ENCODE results near the gene HPDL.
A peak's percentile ranks its signal among the peaks of the same experiment; 100 is the strongest.
"Not testable (repeated sequence)": the region's sequence is repeated elsewhere in the genome, so short reads cannot be mapped to it uniquely, and the experiment has no call there.

Gene HPDL

DNA sequence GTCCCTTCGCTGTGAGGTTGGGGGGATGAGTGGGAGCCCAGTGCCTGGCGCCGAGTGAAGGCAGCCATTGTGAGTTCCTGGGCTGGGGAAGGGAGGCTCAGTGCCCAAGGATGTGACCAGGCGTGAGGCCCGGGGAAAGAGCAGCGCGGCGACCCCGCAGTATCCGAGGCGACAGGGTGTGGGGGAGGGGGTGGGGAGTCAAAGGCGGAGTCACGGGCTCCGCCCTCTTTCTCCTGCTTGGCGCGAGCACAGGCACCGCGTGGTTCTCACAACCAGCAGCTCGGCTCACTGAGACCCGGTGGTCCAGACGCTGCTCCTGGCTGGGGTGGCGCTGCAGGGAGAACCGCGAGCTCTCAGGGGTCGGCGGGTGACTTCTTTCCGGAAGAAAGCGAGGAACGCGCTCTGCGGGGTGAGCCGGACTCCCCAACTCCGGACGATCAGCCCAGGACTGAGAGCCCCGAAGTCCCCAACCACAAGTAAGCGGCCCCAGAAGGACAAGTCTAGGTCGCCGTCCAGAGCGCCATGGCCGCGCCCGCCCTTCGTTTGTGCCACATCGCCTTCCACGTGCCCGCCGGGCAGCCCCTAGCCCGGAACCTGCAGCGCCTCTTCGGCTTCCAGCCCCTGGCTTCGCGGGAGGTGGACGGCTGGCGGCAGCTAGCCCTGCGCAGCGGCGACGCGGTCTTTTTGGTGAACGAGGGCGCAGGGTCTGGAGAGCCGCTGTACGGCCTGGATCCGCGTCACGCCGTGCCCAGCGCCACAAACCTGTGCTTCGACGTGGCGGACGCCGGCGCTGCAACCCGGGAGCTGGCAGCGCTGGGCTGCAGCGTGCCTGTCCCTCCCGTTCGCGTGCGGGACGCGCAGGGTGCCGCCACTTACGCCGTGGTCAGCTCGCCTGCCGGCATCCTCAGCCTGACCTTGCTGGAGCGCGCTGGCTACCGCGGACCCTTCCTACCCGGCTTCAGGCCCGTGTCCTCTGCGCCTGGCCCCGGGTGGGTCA lies at the start of gene HPDL:
Gene HPDL, plus strand, starts transcription at position 269 of the 997 bp plus-strand sequence. Its CDS starts 254 bp downstream, at position 523.
- no peak for DNase-seq (ENCODE audit: low read depth, low spot score)

DNA sequence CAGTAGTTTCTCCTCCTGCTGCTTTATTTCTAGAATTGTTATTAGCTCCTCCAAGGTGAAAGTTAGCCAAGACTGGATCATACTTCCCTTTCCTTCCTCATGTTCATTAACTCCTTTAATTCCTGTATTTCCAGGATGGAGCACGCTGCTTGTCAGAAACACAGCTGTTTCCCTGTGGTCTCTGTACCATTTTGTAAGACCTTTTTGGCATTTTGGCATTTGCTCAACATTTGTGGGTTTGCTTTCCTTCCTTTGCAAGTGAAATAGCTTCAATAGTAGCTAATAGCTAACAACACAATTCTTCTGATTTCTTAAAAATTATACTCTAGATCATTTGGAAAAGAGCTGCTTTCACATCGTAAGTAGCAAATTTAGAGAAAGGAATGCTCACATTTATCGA lies 44.3 kb upstream of the HPDL start:
- no peak for DNase-seq (ENCODE audit: low read depth, low spot score)

GRCh38 chr1:45284858-45285257 lies 41.8 kb upstream of the HPDL start:
- DNase-seq (ENCODE audit: low read depth, low spot score): not testable (repeated sequence)

DNA sequence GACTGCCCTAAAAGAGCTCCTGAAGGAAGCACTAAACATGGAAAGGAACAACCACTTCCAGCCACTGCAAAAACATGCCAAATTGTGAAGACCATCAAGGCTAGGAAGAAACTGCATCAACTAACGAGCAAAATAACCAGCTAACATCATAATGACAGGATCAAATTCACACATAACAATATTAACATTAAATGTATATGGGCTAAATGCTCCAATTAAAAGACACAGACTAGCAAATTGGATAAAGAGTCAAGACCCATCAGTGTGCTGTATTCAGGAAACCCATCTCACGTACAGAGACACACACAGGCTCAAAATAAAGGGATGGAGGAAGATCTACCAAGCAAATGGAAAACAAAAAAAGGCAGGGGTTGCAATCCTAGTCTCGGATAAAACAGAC lies 40.2 kb upstream of the HPDL start:
- not testable (repeated sequence) for DNase-seq (ENCODE audit: low read depth, low spot score)

GRCh38 chr1:45291002-45291401 lies 35.7 kb upstream of the HPDL start:
- DNase-seq (ENCODE audit: low read depth, low spot score): not testable (repeated sequence)

DNA sequence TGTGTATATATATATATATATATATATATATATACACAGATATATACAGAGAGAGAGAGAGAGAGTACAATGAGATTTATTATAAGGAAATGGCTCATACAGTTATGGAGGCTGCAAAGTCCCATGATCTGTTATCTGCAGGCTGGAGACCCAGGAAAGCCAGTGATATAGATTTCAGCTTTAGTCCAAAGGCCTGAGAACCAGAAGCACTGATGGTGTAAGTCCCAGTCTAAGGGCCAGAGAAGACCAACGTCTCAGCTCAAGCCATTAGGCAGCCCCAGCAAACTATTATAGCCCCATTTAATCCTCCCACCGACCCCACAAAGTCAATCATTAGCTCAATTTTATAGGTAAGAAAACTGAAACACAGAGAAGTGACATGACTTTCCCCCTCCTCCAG lies 35.0 kb upstream of the HPDL start:
- DNase-seq (ENCODE audit: low read depth, low spot score): no peak

DNA sequence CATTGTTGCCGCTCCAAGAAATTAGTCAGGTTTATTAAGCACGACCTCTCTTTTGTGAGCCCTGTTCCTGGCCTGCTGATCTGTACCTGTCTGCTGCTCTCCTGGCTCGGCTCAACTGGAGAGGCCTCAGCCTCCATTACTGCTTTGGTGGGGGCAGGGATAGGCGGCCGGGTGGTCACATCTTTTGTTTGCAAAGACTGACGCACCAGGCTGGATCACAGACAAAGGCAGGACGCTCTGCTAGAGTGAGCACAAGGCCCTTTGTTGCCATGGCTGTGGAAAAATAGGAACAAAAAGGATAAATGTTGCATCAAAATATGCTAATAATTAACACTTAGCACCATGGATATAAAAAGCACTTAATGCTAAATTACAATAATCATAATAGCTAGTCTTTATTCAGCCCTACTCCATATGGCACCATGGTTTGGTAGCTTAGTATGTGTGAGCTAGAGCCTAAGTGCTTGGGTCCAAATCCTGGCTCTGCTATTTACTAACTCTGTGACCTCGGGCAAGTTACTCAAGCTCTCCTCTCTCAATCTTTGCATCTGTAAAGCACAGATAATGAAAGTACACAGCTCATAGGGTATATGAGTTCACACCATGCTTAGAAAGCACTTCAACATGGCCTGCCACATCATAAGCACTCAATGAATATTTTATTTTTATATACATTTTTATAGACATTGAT lies 28.9 kb upstream of the HPDL start:
- no peak for DNase-seq (ENCODE audit: low read depth, low spot score)

DNA sequence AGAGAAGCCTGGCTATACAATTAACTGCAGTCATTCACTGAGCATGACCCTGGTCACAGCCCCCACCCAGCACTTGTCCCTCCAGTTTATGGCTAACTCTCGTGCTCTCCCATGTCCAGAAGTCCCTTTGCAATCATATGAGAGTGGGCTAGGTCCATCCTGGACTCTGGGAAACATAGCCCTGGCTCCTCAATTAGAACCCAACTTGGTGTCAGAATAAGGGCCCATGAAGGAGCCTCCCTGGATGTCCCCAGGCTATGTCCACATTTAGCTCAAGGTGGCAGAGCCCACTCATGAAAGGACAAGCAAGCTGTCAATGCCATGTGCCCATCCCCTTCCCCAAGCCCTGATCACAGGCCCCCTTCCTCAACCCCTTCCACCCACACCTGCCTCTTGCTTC lies 27.4 kb upstream of the HPDL start:
- no peak for DNase-seq (ENCODE audit: low read depth, low spot score)

GRCh38 chr1:45299981-45300668 lies 26.6 kb upstream of the HPDL start:
- DNase-seq (ENCODE audit: low read depth, low spot score): no peak

DNA sequence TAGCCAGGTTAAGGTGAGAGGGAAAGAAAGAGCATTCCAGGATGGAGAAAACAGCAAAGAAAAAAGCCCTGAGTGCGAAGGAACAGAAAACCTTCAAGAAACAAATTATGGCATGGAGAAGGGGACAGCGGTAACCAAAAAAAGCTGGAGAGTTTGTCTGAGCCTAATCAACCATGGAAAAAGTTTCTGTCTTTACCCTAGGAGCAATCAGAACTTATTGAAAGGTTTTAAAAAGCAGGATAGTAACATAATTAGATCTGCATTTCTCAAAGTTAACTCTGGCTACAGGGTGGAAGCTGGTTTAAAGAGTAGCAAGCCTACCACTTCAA lies 26.1 kb upstream of the HPDL start:
- no peak for DNase-seq (ENCODE audit: low read depth, low spot score)

DNA sequence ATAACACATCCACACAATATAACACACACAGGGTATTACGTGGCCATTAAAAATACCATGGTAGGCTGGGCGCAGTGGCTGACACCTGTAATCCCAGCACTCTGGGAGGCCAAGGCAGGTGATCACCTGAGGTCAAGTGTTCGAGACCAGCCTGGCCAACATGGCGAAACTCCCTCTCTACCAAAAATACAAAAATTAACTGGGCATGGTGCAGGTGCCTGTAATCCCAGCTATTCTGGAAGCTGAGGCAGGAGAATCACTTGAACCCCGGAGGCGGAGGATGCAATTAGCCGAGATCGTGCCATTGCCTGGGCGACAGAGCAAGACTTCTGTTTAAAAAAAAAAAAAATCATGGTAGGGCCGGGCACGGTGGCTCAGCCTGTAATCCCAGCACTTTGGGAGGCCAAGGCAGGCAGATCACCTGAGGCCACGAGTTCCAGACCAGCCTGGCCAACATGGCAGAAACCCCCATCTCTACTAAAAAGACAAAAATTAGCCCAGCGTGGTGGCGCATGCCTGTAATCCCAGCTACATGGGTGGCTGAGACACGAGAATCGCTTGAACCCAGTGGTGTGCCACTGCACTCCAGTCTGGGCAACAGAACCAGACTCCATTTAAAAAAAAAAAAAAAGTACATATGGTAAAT lies 24.1 kb upstream of the HPDL start:
- DNase-seq (ENCODE audit: low read depth, low spot score): no peak

DNA sequence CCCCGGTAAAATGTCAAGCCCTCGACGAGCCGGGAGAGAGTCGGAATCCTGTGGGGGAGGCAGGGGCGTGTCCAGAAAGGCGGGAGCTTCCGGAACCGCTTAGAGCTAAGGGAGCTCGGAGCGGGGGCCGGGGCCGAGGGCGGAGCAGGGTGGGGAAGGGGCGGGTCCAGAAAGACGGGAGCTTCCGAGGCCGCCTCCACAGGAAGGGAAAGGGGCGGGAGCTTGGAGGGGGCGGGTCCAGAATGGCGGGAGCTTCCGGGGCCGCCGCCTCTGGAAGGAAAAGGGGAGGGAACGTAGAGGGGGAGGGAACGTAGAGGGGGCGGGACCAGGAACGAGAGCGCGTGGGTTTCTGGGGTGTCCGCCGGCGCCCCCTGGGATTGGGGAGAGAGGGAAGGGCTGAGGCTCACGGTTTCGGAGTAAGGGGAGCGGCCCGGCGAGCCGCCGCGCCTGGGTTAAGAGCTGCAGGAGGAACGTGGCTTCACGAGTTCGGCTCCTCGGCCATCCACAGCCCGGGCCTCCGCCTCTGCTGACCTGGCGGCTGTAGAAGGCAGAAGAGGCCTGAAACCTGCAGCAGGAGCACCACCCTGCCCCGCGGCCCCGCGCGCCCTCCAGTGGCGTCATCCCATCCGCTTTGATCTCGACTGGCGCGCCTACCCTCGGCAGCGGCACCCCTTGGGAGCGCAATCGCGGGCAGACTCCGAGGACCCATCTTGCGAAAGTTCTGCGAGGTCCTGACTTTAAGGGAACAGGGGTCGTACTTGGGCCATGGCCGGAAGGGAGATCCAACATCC lies 23.0 kb upstream of the HPDL start:
- peak; percentile 93 for DNase-seq (ENCODE audit: low read depth, low spot score)

DNA sequence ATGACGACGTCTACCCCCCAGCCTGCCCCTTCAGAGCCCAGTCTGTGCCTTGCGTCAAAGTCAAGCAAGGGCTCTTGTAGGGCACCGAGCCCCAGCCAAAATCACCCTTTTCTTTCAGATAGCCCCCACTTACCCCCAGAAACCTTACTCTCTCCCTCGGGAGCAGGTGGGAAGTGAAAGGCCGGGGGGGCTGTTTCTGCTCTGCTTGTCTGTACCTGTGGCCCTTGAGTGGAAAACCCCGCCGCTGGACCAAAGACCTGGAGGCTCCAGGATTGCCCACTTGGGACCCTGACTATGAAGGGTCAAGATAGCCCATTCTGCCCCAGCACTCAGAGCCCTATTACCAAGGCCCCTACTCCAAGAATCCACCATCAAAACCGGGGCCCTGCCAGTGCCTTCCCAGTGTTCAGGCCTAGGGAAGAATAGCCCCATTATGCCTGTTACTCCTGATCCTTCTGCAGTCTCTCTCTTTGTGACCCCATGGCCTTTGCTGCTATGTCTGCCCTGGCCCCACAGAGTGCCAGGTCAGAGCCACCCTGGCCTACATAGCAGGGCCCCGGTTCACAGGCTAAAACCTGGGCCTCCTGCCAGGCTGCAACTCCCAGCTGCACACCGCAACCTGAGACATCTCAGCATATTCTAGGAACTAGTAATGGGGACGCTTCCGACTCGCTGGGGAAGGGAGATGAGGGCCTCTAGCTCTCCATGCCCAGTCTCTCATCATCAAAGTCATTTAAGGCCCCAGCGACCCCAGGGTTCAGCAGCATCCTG lies 22.2 kb upstream of the HPDL start:
- DNase-seq (ENCODE audit: low read depth, low spot score): no peak

GRCh38 chr1:45305231-45305630 lies 21.5 kb upstream of the HPDL start:
- DNase-seq (ENCODE audit: low read depth, low spot score): no peak

DNA sequence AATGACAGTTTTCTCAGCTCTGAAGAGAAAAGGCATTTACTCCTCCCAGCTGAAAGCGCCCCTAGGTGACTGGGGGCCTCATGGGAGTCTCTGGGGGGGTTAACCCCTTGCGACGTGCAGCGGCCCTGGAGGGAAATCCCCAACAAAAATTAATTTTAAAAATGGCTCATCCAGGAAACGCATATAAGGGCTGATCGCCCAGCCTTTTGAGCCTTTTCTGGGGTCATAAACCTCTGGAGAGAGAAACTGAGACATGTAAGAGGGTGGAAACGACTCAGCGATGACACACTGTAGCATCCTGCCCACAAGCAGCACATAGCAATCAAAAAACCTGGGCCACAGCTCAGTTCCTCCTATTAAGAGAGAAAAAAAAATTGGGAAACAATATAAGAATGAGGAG lies 20.4 kb upstream of the HPDL start:
- DNase-seq (ENCODE audit: low read depth, low spot score): no peak

DNA sequence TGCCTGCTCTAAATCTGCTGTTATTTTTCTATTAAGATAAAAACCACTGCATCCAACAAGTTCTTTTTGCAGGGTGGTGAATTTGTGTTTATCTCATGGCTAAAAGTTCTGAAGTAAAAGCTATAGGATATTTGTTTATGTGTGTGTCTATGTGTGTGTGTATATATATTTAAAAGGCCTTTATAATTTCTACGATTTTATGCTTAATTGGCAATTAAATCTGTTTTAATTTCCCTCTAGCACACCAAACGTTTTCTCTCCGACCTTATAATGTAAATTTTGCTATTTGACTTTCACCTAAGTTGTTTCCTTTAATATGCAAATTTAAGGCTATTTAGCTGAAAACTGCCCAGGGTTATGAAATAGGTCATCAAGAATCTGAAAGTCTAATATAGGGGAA lies 19.8 kb upstream of the HPDL start:
- DNase-seq (ENCODE audit: low read depth, low spot score): no peak

DNA sequence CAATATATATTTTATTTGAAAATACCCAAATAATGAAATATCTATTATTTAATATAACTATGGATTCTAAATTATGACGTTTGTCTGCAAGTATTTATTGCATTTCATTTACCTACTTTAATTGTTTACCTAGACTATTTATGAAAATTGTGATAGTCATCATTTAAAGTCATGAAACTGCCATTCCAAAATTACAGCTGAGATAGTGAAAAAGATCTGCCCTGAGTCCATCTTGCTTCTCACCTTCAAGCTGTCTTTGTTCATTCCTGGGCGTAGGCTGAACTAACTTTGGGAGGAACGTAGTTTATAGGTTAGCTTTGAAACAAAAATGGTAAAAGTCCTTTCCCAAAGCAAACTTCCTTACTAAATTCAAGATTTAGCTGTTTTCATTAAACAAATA lies 12.4 kb upstream of the HPDL start:
- DNase-seq (ENCODE audit: low read depth, low spot score): no peak

DNA sequence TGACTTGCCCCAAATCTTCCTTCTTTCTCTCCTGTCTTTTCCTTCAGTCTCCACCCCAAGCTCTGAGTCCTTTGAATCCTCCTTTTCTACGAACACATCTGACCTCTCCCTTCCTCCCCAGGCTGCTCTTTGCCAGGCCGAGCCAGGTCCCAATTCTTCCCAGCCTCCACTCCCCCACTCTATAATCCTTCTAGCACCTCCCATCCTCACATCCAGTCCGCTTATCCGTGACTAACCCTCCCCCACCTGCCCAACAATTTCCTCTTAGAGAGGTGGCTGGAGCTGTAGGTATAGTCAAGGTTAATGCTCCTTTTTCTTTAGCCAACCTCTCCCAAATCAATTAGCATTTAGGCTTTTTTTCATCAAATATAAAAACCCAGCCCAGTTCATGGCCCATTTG lies 9.5 kb upstream of the HPDL start:
- no peak for DNase-seq (ENCODE audit: low read depth, low spot score)

DNA sequence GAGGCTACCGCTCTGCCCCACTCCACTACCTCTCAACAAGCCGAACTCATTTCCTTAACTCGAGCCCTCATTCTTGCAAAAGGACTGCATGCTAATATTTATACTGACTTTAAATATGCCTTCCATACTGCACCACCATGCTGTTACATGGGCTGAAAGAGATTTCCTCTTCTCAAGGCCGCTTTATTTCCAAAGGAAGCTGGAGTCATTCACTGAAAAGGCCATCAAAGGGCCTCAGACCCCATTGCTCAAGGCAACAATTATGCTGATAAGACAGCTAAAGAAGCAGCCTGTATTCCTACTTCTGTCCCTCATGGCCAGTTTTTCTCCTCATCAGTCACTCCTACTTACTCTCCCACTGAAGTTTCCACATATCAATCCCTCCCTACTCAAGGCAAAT lies 6.9 kb upstream of the HPDL start:
- no peak for DNase-seq (ENCODE audit: low read depth, low spot score)

DNA sequence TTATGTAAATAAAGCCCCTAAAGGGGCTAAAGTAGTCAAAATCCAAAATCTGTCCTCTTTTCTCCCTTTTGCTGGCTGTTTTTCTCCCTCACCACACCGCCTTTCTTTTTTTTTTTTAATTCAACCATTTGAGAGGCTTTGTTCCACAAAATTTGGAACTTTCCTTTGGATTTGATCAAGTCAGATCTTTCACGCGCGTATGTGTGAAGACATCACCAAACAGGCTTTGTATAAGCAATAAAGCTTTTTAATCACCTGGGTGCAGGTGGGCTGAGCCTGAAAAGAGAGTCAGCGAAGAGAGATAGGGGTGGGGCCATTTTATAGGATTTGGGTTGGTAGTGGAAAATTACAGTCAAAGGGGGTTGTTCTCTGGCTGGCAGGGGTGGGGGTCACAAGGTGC lies 5.3 kb upstream of the HPDL start:
- no peak for DNase-seq (ENCODE audit: low read depth, low spot score)
